ENCODE data around the gene SLC49A4. TPM values are rescaled to one million over a fixed set of nuclear protein-coding genes. Genes with fewer than 3 reads are reported as not detected.

The SLC49A4 gene
- total and polyA plus RNA-seq, 2 of the 8 experiments (the other 6 are each of a cell fraction or from before 2014, with no cell fraction given) = 9.5 to 10.2 TPM

DNA sequence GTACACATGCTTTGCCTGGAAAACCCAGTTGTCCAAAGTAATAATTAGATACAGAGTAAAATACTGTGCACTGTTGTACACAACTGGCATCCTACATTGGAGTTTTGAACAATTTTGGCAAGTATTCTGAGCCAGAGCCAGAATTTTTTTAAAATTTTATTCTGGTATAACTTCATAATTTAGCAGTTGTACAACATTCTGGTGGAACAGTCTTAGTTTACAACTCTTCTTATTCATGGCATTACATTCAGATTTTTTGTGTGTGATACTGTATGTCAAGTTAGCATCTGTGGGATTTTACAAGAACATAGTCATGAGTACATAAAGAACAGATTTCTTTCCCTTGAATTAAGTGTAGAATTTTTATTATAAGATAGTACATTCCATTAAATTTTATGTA, 67.5 kb downstream of the SLC49A4 start:
- H3K36me3 ChIP-seq (ENCODE audit: control insufficient read depth in 2 of 4, insufficient read depth in 4 of 4, low read length in 3 of 4) = no peaks in the 10 kb centered on the region
- H2AK5ac ChIP-seq (ENCODE audit: low read depth, low read length) = no peak overlapping the region
- no peak overlapping the region for H3K27ac ChIP-seq (ENCODE audit: low read depth, low read length)
- no peaks in the 10 kb centered on the region for H3K23me2 ChIP-seq (ENCODE audit: low read depth, low read length)
- no peak overlapping the region for H4K91ac ChIP-seq (replicated peaks; ENCODE audit: insufficient read length, low read length)
- no peak overlapping the region for H3K56ac ChIP-seq (replicated peaks; ENCODE audit: insufficient read length, low read depth, low read length)
- no peak overlapping the region for H3K4me2 ChIP-seq (ENCODE audit: insufficient read depth in 1 of 2, low read depth in 2 of 2, low read length in 2 of 2)
- no peaks in the 10 kb centered on the region for H3K79me1 ChIP-seq (ENCODE audit: low read depth, low read length)
- no peak overlapping the region for H3K4me3 ChIP-seq (ENCODE audit: extremely low read depth in 1 of 4, insufficient read depth in 2 of 4, low read depth in 3 of 4, low read length in 4 of 4)
- H2BK12ac ChIP-seq (ENCODE audit: low read depth, low read length) = no peak overlapping the region
- H2BK120ac ChIP-seq (replicated peaks; ENCODE audit: low read depth, low read length) = no peak overlapping the region
- H3K27me3 ChIP-seq (replicated peaks in 1 of 4; ENCODE audit: control insufficient read depth in 3 of 4, extremely low read depth in 1 of 4, insufficient read depth in 3 of 4, low read length in 3 of 4) = no peaks in the 10 kb centered on the region
- no peaks in the 10 kb centered on the region for H3K79me2 ChIP-seq (ENCODE audit: control insufficient read depth in 1 of 2, insufficient read depth in 2 of 2, low read length in 2 of 2)
- H4K5ac ChIP-seq (ENCODE audit: insufficient read length, low read depth, low read length) = no peak overlapping the region
- CTCF ChIA-PET (ENCODE audit: partially characterized antibody) = no interaction called here
- no peak overlapping the region for H3K18ac ChIP-seq (ENCODE audit: extremely low read depth, low read length)
- H2AFZ ChIP-seq (ENCODE audit: low read length) = no peak overlapping the region
- H3K9ac ChIP-seq (replicated peaks in 1 of 4; ENCODE audit: extremely low read depth in 1 of 4, low read depth in 3 of 4, low read length in 3 of 4) = no peak overlapping the region
- no peak overlapping the region for H3K14ac ChIP-seq (ENCODE audit: insufficient read length)
- no peaks in the 10 kb centered on the region for H4K20me1 ChIP-seq (replicated peaks in 1 of 2; ENCODE audit: control insufficient read depth in 1 of 2, insufficient read depth in 2 of 2, low read length in 2 of 2)
- H4K8ac ChIP-seq (ENCODE audit: extremely low read depth, insufficient read depth, low read length) = no peak overlapping the region
- POLR2A ChIA-PET (ENCODE audit: partially characterized antibody) = no interaction called here
- H2BK5ac ChIP-seq (ENCODE audit: low read depth, low read length) = no peak overlapping the region
- FAIRE-seq = no peak
- H2BK15ac ChIP-seq (ENCODE audit: low read length) = no peak overlapping the region
- H3K23ac ChIP-seq (ENCODE audit: insufficient read length) = no peak overlapping the region
- no peaks in the 10 kb centered on the region for H3K4me1 ChIP-seq (replicated peaks in 1 of 4; ENCODE audit: control insufficient read depth in 3 of 4, insufficient read depth in 4 of 4, low read length in 3 of 4)
- no peaks in the 10 kb centered on the region for H3K9me3 ChIP-seq (ENCODE audit: insufficient read depth in 2 of 2, low read depth in 1 of 2, low read length in 1 of 2)
- DNase-seq (ENCODE audit: low read depth in 1 of 2, low spot score in 2 of 2) = no peak
- no peak overlapping the region for H2BK20ac ChIP-seq (ENCODE audit: low read length)
- TF ChIP-seq EP300 (IDR thresholded peaks at IDR 0.05; ENCODE audit: borderline replicate concordance in 1 of 2, low read depth in 2 of 2, low read length in 2 of 2) (no peak), NANOG (IDR thresholded peaks at IDR 0.05; ENCODE audit: insufficient read depth, low read depth, low read length, poor library complexity, severe bottlenecking) (no peak), CHD1 (IDR thresholded peaks at IDR 0.05; ENCODE audit: low read depth, low read length) (no peak), RXRA (IDR thresholded peaks at IDR 0.05; ENCODE audit: insufficient read depth, low read depth, low read length) (no peak), TCF12 (IDR thresholded peaks at IDR 0.05; ENCODE audit: low read depth, low read length) (no peak), FOSL1 (IDR thresholded peaks at IDR 0.05; ENCODE audit: insufficient read depth, low read depth, low read length) (no peak), GABPA (IDR thresholded peaks at IDR 0.05; ENCODE audit: borderline replicate concordance, insufficient read depth, low read length) (no peak), TBP (IDR thresholded peaks at IDR 0.05; ENCODE audit: low read depth, low read length) (no peak), SP2 (IDR thresholded peaks at IDR 0.05; ENCODE audit: low read length) (no peak), EZH2 (IDR thresholded peaks at IDR 0.05; ENCODE audit: low read depth, low read length, severe bottlenecking) (no peak), BACH1 (IDR thresholded peaks at IDR 0.05; ENCODE audit: low read length) (no peak), POLR2AphosphoS5 (IDR thresholded peaks at IDR 0.05; ENCODE audit: low read depth, low read length) (no peak), JUN (IDR thresholded peaks at IDR 0.05; ENCODE audit: low read depth, low read length) (no peak), CHD2 (IDR thresholded peaks at IDR 0.05; ENCODE audit: low read length) (no peak)
- TF ChIP-seq, protein P1, sequence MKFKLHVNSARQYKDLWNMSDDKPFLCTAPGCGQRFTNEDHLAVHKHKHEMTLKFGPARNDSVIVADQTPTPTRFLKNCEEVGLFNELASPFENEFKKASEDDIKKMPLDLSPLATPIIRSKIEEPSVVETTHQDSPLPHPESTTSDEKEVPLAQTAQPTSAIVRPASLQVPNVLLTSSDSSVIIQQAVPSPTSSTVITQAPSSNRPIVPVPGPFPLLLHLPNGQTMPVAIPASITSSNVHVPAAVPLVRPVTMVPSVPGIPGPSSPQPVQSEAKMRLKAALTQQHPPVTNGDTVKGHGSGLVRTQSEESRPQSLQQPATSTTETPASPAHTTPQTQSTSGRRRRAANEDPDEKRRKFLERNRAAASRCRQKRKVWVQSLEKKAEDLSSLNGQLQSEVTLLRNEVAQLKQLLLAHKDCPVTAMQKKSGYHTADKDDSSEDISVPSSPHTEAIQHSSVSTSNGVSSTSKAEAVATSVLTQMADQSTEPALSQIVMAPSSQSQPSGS (IDR thresholded peaks at IDR 0.05; ENCODE audit: low read length) = no peak
- no peak overlapping the region for H3K4ac ChIP-seq (replicated peaks; ENCODE audit: insufficient read length, low read depth, low read length)

Data from H1 (cell line).